Lung (tissue), 12 donors: ENCODE results near the gene BCO2. TPM values are rescaled to one million over a fixed set of nuclear protein-coding genes. Genes with fewer than 3 reads are reported as not detected.

ENCODE experiments used
- ATAC-seq: fragments of 200-7000 bp; cut with Tn5 transposase; one replicate; pipeline ENCODE4 v1.9.1; 2020; ENCODE audit warnings: moderate number of reproducible peaks; ENCODE audit not compliant: insufficient read depth, low FRiP score
- DNase-seq, 3 donors: peaks; one replicate each; pipeline ENCODE4 v3.0.0-alpha.2; 2013 to 2017
- H3K27ac ChIP-seq, 2 donors: one replicate each; pipeline ENCODE4 v1.5.1; 2013; ENCODE audit warnings: mild to moderate bottlenecking in 2 of 2, moderate library complexity in 2 of 2, control low read depth in 1 of 2, inconsistent platforms in 1 of 2, low read depth in 1 of 2, low read length in 1 of 2
- H3K27me3 ChIP-seq, 3 donors: one replicate each; pipeline ENCODE4 v1.5.1; 2013; ENCODE audit warnings: low read length in 2 of 3; ENCODE audit not compliant: control insufficient read depth in 3 of 3, insufficient read depth in 3 of 3
- H3K36me3 ChIP-seq, 4 donors: one replicate each; pipeline ENCODE4 v1.5.1; 2013; ENCODE audit warnings: low read length in 4 of 4, mild to moderate bottlenecking in 1 of 4, moderate library complexity in 1 of 4; ENCODE audit not compliant: control insufficient read depth in 4 of 4, insufficient read depth in 4 of 4
- H3K4me1 ChIP-seq, 5 donors: one replicate each; pipeline ENCODE4 v1.5.1; 2013; ENCODE audit warnings: low read length in 5 of 5, mild to moderate bottlenecking in 2 of 5, moderate library complexity in 1 of 5; ENCODE audit not compliant: control insufficient read depth in 5 of 5, insufficient read depth in 5 of 5
- H3K4me3 ChIP-seq: one replicate; pipeline ENCODE4 v1.5.1; 2013; ENCODE audit warnings: mild to moderate bottlenecking, control low read depth, moderate library complexity
- H3K9ac ChIP-seq, 2 donors: one replicate each; pipeline ENCODE4 v1.5.1; 2013; ENCODE audit warnings: low read length in 2 of 2, control low read depth in 1 of 2; ENCODE audit not compliant: insufficient read depth in 1 of 2
- H3K9me3 ChIP-seq, 4 donors: one replicate each; pipeline ENCODE4 v1.5.1; 2013; ENCODE audit warnings: low read length in 3 of 4, mild to moderate bottlenecking in 1 of 4, moderate library complexity in 1 of 4; ENCODE audit not compliant: control insufficient read depth in 4 of 4, insufficient read depth in 3 of 4
- CTCF ChIP-seq: IDR thresholded peaks from 2 replicates; pipeline ENCODE4 v1.5.1; 2012; ENCODE audit warnings: mild to moderate bottlenecking; ENCODE audit errors: control extremely low read depth, extremely low read depth
- WGBS, 2 donors: extraction: QIAGEN DNeasy Blood & Tissue Kit; methylation state at CpG; one replicate each; pipeline ENCODE4 v1.1.7; 2013; 5-methylcytosine and 5-hydroxymethylcytosine counted together
- polyA plus RNA-seq, 2 donors: library from polyadenylated mRNA; stranded (reverse); fragments of 200-250 nt; gene quantifications; one replicate each; pipeline ENCODE4 v1.2.1, GENCODE V29; 2013
- total RNA-seq, 2 donors: library from RNA; depleted of rRNA in 1 of 2; stranded (reverse); fragments of >200 nt in 1 of 2; gene quantifications; one replicate each; pipeline ENCODE4 v1.2.1, GENCODE V29; 2014 to 2021
- donor health status: control.
- donor health status: control.
- donor health status: Bipolar disorder and iron deficiency.
- donor health status: healthy.
- donor health status: DM: yes; HTN: yes; CAD: no.

BCO2 gene
- total and polyA plus RNA-seq, 4 donors: 2.8 to 20.3 (median 6.7) TPM

DNA sequence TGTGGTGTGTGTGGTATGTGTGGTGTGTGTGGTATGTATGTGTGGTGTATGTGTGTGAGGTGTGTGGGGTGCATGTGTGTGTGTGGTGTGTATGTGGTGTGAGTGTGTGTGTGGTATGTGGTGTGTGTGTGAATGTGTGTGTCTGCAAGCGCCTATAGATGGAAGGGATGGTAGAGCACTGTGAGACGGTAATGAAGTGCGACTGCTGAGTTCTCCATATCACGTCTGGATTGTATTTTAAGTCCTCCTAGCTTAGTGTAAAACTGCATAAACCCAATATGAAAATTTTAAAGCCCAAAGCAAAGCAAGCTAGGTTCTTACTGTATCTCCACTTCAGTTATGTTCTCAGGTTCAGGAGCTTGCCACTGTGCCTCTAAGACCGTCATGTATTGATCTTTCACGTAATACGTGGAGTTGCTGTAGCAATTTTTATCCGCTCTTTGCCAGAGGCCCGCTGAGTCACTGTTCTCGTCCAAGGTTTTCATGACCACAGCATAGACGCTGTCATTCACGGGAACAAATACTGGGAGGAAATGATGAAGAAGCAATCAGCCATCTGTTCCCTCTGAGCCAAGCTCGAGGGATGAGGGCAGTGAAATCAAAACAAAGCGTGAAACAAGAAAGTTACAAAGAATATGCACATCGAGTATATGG, 79.9 kb downstream of the BCO2 start:
- H3K36me3 ChIP-seq: no peaks in the 10 kb centered on the region
- WGBS, 2 donors: 35 to 56% methylated on average over 15 of the region's 15 CpGs
- H3K4me3 ChIP-seq: no peak overlapping the region
- no peak overlapping the region for H3K9ac ChIP-seq
- peaks cover 0 to 2% (median 0%) of the 10 kb centered on the region in 4 donors for H3K9me3 ChIP-seq
- no peak overlapping the region for H3K27ac ChIP-seq
- no peaks in the 10 kb centered on the region for H3K27me3 ChIP-seq
- DNase-seq: peak in 2 of 3 donors; percentile 14 to 22
- no peak for TF ChIP-seq CTCF
- ATAC-seq: no peak
- H3K4me1 ChIP-seq: peaks cover 0 to 2% (median 0%) of the 10 kb centered on the region in 5 donors

DNA sequence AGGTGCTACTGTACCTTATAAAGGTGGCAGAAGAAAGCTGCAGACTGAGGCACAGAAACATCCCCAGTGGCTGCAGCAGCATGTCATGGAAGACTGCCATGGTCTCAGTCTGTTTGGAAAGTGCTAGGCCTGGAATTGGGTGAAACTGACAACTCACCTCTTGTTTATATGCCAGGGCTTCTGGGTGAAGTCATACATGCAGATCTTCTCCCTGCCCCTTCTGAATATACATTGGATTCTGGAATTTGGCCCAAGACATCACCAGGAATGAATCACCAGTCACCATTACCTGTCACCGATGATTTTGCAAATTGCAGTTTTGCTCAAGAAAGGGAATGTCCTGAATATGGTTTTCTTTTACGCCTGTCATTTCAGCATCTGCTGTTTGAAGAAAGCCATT, 85.2 kb downstream of the BCO2 start, which contains the start of gene PLET1:
Gene PLET1 (minus strand): TSS at position 371 of the 400 bp plus-strand sequence. CDS start 271 bp downstream, at position 100.
- no peaks in the 10 kb centered on the region for H3K9me3 ChIP-seq
- DNase-seq (no peak), ATAC-seq (no peak)
- no peaks in the 10 kb centered on the region for H3K36me3 ChIP-seq
- H3K4me3 ChIP-seq: no peak within 1 kb of the TSS
- no peak within 1 kb of the TSS for H3K27ac ChIP-seq
- TF ChIP-seq CTCF: no peak
- H3K4me1 ChIP-seq: no peaks in the 10 kb centered on the region
- 98 to 99% methylated on average over 2 of the region's 2 CpGs for WGBS, 2 donors
- no peak within 1 kb of the TSS for H3K9ac ChIP-seq
- no peaks in the 10 kb centered on the region for H3K27me3 ChIP-seq

DNA sequence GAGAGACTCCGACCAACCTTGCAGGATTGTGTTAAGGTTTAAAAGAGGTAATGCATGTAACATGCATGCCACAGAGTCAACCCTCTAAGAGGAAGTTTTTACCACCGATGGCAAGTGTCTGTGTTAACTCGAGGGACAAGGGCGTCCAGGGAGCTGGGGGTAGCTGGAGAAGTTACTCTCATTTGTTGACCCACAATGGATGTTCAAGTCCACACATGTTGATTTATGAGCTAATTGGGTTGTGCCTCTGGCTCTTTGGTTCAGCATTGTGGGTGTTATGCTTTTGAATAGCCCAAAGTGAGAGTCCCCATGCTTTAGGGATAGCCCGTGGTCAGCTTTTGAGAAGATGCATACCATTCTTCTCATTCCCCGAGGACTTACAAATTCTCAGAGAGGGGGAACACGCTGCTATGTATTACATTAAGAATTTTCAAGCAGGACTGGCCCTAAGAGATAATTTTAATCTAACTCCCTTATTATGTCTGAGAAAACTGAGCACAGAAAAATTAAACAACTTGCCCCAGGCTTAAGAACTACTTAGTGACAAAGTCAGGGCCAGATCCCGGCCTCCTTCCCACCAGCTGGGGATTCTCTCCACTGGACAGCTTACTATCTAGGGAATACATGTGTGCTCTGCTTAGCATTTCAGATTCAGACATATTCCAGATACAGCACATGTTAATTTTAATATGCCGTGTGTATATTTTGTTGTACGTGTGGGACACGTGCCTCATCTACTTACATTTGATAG, 90.5 kb downstream of the BCO2 start:
- no peaks in the 10 kb centered on the region for H3K9me3 ChIP-seq
- no peaks in the 10 kb centered on the region for H3K4me1 ChIP-seq
- H3K36me3 ChIP-seq: peaks cover 0 to 1% (median 0%) of the 10 kb centered on the region in 4 donors
- no peak overlapping the region for H3K27ac ChIP-seq
- no peak for TF ChIP-seq CTCF
- no peak for ATAC-seq
- no peaks in the 10 kb centered on the region for H3K27me3 ChIP-seq
- 66 to 89% methylated on average over 11 of the region's 11 CpGs for WGBS, 2 donors
- DNase-seq: no peak
- H3K9ac ChIP-seq: no peak overlapping the region
- no peak overlapping the region for H3K4me3 ChIP-seq
